ENCODE measurements around the gene ATPAF2. TPM values are rescaled to one million over a fixed set of nuclear protein-coding genes. Genes with fewer than 3 reads are reported as not detected.

ATPAF2 gene
- total RNA-seq: 10 to 100 TPM; 28.2 to 37.3 TPM

- POLR2A ChIA-PET: interaction anchor here (0.8 kb wide), 1 partner anchor 203 kb away, joined by 3 read pairs; no protein-coding TSS in a partner anchor
- CTCF ChIA-PET: interaction anchor here (0.5 to 1.7 kb wide), 5 partner anchors 81 to 226 kb away, joined by 3 read pairs; no protein-coding TSS in a partner anchor
These were observed at the start of gene ATPAF2, which contains the start of gene GID4 for GRCh38 chr17:18038861-18039534. Gene ATPAF2, minus strand, starts transcription at chr17:18039168. Its CDS starts 155 bp downstream, at chr17:18039013. Gene GID4, plus strand, starts transcription at chr17:18039408. Its CDS starts 57 bp downstream, at chr17:18039465.

DNA sequence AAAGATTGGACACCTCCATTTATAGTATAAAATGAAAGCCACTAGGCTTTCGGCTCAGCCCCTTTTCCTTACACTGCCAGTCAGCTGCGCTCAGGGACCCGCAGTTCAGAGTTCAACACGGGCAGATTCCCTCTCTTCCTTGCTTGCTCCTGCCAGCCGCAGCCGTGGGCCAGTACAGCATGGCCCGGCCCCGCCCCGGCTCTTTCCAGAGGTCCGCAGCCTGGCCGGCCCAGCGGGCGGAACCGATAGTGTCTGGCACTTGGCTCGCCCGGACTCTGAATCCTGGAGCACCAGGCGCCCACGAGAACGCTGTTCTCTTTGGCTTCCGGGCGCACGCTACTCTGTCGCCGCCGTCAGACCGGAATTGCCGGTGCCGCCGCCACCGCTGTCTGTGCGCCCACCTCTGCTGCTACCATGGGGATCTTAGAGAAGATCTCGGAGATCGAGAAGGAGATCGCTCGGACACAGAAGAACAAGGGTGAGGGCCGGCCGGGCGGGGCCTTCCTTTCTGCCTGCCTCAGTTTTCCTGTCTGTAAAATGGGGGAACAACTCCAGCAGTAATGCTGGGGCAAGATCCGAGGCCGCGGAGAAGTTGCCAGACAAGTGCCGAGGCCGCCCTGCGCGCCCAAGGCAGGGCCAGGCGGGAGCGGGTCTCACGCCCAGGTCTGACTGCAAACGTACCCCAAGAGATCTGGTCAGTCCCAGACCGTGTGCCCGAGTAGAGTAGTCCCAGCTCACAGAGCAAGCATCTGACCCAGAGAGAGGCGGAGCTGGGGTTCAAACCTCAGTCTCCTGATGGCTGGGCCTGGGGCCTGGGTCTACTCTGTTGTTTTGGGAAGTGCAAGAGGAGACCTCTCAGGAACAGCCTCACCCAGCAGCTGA, 48.9 kb upstream of the ATPAF2 start, which contains the start of gene DRG2:
Gene DRG2, plus strand, starts transcription at position 339 of the 882 bp plus-strand sequence. Its CDS starts 76 bp downstream, at position 415.
- CTCF ChIA-PET: interaction anchor here (1.9 kb wide), 1 partner anchor 17 kb away, joined by 4 read pairs; no protein-coding TSS in a partner anchor

GRCh38 chr17:18084256-18084655, 45.3 kb upstream of the ATPAF2 start:
- POLR2A ChIA-PET: no interaction called here
- CTCF ChIA-PET: no interaction called here

More for the DNA sequence above, 48.9 kb upstream of the ATPAF2 start, which contains the start of gene DRG2:
- POLR2A ChIA-PET: no interaction called here

DNA sequence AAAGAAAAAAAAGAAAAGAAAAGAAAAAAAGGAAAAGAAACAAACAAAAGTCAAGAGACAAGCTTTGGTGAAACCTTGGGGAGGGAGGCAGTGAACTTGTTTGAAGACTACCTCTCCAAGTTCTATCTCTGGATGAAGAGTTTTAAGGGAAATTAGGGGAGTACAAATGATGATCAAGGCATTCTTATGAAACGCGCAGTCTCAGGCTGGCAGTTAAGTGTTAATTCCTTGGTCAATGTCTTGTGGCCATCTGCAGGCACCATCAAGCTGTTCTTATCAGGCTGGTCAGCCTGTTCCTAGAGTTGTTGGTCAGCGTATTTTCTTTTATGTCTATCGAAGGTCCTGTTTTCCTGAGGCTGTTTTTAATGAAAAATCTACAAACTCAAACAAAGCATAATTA, 40.6 kb upstream of the ATPAF2 start:
- ChIA-PET POLR2A (no interaction called here), CTCF (no interaction called here)

DNA sequence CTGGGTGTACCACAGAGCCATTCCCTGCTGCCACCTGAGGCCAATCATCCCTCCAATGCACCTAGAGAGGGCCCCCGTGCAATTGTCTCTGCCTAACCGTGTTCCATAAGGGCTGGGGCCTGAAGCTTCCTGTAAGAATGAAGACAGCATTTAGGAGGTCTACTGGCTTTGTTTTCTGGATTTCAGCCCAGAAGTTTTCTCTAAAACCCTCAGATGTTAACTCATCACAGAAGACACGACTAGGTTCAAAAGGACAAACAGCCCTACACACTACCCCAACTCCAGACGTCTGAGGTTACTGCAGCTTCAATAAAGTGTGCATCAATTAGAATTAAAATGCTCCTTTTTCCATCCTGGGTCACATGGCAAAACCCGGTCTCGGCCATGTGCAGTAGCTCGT, 38.0 kb upstream of the ATPAF2 start:
- ChIA-PET POLR2A (no interaction called here), CTCF (no interaction called here)

DNA sequence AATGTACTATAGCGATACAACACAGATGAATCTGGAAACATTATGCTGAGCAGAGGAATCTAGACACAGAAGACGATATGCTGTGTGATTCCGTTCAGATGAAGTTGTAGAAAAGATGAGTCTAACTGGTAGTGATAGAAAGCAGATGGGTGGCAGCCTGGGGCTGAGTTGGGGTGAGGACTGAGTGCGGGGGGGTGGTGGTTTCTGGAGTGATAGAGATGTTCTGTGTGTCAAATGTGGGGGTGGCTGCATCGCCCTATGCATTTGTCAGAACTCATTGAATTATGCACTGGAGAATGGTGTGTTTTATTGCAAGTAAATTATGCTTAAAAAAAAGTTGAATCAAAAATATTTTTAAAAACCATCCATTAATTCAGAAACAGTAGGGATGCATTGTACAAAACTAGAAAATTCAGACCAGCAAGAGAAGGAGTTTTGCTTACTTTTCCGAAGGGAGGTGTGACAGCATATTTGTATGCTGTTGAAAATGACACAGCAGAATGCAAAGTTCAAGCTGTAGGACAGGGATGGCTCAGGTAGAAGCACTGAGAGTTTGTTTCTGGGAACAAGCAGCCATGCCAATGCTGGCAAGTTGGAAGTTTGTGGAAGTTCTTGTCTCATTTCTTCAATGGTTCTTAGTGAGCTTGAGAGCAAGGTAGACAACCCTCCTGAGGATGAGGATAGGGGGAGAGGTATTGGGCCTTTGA, 35.8 kb upstream of the ATPAF2 start:
- ChIA-PET CTCF (no interaction called here), POLR2A (no interaction called here)

DNA sequence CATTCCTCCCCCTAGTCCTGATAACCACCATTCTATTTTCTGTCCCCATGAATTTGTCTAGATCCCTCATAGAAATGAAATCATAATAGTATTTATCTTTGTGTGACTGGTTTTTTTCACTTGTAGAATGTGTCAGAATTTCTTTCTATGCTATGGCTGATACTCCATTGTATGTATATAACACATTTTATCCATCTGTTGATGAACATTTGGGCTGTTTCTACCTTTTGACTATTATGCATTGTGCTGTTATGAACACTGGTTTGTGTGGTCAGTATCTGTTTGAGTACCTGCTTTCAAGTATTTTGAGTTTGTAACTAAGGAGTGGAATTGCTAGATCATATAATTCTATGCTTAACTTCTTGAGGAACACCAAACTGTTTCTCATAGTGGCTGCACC, 32.8 kb upstream of the ATPAF2 start:
- POLR2A ChIA-PET: no interaction called here
- CTCF ChIA-PET: no interaction called here

GRCh38 chr17:18070861-18071340, 31.9 kb upstream of the ATPAF2 start:
- POLR2A ChIA-PET: no interaction called here
- CTCF ChIA-PET: interaction anchor here (0.6 to 1.3 kb wide), 2 partner anchors 16 to 1781 kb away, joined by 4 to 5 read pairs; no protein-coding TSS in a partner anchor

DNA sequence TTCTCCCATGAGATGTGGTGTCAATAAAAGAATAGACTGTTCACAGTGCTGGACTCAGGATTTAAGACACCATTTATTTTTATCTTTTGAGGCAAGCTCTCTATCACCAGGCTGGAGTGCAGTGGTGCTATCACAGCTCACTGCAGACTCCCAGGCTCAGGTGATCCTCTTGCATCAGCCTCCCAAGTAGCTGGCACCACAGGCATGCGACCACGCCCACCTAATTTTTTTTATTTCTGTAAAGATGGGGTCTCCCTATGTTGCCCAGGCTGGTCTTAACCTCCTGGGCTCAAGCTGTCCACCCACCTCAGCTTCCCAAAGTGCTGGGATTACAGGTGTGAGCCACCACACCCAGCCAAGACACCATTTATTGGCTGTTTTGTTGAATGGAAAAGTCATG, 30.1 kb upstream of the ATPAF2 start:
- POLR2A ChIA-PET: no interaction called here
- CTCF ChIA-PET: no interaction called here

DNA sequence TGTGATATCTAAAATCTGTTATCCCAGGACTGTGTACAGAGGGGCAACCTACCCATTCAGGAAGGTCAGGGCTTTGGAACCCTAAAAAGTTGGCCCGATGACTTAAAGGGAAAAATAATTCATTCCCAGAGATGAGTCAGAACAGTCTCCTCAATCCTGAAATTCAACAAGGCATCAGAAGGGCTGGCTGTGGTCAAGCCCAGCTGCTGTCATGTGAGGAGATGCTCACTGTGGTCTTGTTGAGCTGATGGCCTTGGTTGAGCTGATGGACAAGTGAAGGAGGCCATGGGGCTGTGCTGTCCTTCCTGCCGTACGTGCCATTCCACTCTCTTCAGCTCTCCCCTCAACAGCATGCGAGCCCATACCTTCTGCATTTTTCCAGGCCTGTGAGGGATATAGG, 27.9 kb upstream of the ATPAF2 start:
- ChIA-PET POLR2A (no interaction called here), CTCF (no interaction called here)

DNA sequence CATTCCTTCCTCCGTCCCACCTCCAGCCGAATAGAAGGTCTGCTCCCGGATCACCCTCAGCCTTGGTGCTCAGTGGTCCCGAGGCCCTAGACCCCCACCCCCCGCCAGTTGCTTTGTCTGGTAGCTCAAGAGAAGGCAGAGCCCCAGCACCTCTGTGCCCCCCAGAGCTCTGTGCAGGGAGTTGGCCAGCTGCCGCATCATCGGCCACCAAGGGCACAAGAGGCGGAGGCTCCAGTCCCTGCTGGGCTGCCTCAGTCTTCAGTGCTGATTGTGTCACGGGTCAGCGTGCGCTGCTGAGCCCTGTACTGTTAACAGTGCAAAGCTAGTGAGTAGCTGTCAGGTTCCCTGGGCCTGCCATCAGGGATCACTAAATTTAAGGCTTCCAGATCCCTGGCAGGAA, 26.6 kb upstream of the ATPAF2 start:
- POLR2A ChIA-PET: no interaction called here
- CTCF ChIA-PET: no interaction called here

DNA sequence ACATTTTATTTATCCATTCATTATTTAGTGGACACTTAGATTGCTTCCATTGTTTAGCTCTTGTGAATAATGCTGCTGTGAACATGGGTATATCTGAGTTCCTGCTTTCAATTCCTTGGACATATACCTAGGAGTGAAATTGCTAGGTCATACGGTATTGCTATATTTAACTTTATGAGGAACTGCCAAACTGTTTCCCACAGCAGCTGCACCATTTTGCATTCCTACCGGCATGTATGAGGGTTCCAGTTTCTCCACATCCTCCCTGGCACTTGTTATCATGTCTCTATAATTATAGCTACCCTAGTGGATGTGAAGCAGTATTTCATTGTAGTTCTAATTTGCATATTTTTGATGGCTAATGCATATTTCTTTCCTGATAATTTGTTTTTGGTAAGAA, 25.1 kb upstream of the ATPAF2 start:
- ChIA-PET POLR2A (no interaction called here), CTCF (no interaction called here)

GRCh38 chr17:18059283-18059682, 20.3 kb upstream of the ATPAF2 start:
- ChIA-PET POLR2A (interaction anchor here (1.0 kb wide), 1 partner anchor 12 kb away, joined by 3 read pairs; no protein-coding TSS in a partner anchor), CTCF (interaction anchor here (0.6 kb wide), 1 partner anchor 81 kb away, joined by 3 read pairs; no protein-coding TSS in a partner anchor)

GRCh38 chr17:18056214-18056613, 17.2 kb upstream of the ATPAF2 start:
- ChIA-PET CTCF (no interaction called here), POLR2A (no interaction called here)

DNA sequence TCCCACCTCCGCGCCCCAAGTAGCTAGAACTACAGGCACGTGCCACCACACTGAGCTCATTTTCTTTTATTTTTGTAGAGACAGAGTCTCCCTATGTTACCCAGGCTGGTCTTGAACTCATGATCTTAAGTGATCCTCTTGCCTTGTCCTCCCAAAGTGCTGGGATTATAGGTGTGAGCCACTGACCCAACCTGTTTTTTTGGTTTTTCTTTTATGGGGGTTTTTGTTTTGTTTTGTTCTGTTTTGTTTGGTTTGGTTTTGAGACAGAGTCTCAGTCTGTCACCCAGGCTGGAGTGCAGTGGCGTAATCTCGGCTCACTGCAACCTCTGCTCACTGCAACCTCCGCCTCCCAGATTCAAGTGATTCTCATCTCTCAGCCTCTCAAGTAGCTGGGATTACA, 16.6 kb upstream of the ATPAF2 start:
- ChIA-PET CTCF (no interaction called here), POLR2A (no interaction called here)

DNA sequence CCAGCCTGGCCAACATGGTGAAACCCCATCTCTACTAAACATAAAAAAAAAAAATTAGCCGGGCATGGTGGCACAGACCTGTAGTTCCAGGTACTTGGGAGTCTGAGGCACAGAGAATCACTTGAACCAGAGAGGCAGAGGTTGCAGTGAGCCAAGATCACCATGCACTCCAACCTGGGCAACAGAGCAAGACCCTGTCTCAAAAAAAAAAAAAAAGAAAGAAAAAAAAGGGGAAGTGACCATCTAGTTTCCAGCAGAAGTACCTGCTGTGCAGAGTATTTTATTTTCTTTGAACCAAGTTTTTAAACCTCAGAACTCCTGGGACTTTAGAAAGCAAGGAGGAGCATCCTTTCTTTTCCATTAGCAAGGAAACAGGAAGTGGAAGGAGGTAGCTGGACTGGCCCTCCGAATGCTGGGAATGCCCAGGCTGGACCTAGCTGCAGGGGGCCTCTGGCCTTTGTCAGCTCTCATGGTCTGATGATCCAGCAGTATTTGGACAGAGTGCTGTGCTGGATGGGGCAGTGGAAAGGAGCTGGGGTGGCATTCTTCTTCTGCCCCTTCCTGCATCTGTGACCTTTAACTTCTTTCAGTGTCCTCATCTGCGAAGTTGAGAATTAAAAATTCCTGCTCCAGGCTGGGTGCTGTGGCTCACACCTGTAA, 6.9 kb upstream of the ATPAF2 start:
- POLR2A ChIA-PET: no interaction called here
- CTCF ChIA-PET: interaction anchor here (0.7 kb wide), 1 partner anchor 116 kb away, joined by 7 read pairs; no protein-coding TSS in a partner anchor

DNA sequence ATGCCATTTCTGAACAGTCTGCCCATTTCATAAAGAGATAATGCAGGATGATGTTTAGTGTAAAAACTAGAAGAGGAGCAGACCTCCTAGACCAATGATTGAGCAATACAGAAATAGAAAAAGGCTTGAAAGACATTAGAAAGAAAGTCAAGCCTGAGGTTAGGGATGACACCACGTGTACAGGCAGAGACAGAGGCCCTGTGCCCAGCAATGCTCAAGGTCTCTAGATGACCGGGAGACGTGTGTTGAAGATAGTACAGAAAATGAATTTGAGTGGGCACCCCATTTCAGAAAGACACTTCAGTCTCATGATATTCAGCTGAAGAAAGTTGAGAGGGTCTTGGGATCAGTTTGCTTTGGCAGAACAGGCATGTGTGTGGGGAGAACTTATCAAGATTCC, 5.6 kb upstream of the ATPAF2 start:
- POLR2A ChIA-PET: no interaction called here
- CTCF ChIA-PET: no interaction called here

DNA sequence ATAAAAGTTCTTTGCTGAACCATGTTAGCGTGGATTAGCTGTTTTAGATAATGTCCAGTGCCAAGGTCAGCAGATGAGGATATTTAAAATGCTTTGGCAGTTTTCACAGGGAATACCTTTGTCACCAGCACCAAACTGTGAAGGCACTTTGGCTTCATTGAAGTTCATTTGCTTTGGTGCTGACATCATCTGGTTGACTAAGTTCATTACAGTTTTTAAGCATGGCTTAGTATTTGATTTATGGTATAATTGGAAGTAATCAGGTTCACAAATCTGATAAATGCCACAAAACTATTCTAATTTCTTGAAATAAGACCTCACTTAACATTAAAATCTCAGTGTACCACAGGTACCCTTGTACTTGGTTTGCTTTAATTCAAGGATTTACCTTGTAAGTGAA, 4.5 kb upstream of the ATPAF2 start:
- CTCF ChIA-PET: no interaction called here

DNA sequence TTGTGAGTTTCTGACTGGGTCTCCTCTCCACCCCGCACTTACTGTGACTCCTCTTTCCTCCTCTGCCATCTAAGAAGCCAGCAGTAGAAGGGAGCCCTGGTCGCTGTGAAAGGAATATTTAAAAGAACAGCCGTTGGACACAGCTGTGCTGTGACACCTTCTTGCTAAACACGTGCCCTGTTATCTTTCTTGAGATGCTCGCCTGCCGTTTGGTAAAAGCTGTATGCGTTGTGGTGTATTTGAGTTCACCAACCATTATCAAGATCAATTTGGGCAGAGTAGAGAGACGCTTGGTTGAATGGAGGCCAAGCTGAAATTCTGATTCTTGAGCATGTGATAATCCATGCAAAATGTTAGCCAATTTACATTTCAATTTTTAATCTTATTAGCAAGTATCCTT, 4.0 kb upstream of the ATPAF2 start:
- CTCF ChIA-PET: no interaction called here
- POLR2A ChIA-PET: no interaction called here

More for the DNA sequence above, 4.5 kb upstream of the ATPAF2 start:
- POLR2A ChIA-PET: no interaction called here
